Nephron progenitor cell (in vitro differentiated cells): ENCODE data around the gene LUZP2.

Experiments
- DNase-seq: peaks from one replicate; pipeline ENCODE4 v3.0.0; 2021
- H3K27ac Mint-ChIP-seq: 2 replicates; pipeline ENCODE4 v1.8.0; 2021; ENCODE audit warnings: mild to moderate bottlenecking, moderate library complexity, mixed read lengths
- H3K27me3 Mint-ChIP-seq: 2 replicates; pipeline ENCODE4 v1.8.0; 2021; ENCODE audit warnings: mild to moderate bottlenecking, low read depth, mixed read lengths; ENCODE audit not compliant: poor library complexity
- H3K36me3 Mint-ChIP-seq: 2 replicates; pipeline ENCODE4 v1.8.0; 2021; ENCODE audit warnings: low read depth, mixed read lengths
- H3K4me1 Mint-ChIP-seq: 2 replicates; pipeline ENCODE4 v1.8.0; 2021; ENCODE audit warnings: mixed read lengths
- H3K4me3 Mint-ChIP-seq: 2 replicates; pipeline ENCODE4 v1.8.0; 2021; ENCODE audit warnings: mild to moderate bottlenecking, moderate library complexity, mixed read lengths
- H3K9me3 Mint-ChIP-seq: 2 replicates; pipeline ENCODE4 v1.8.0; 2021; ENCODE audit warnings: mild to moderate bottlenecking, moderate library complexity, mixed read lengths
- CTCF ChIP-seq: fragments of 200-600 bp; sonication (generic); IDR thresholded peaks from 2 replicates; pipeline ENCODE4 v1.5.0; 2021; ENCODE audit warnings: antibody characterized with exemption

Gene LUZP2

DNA sequence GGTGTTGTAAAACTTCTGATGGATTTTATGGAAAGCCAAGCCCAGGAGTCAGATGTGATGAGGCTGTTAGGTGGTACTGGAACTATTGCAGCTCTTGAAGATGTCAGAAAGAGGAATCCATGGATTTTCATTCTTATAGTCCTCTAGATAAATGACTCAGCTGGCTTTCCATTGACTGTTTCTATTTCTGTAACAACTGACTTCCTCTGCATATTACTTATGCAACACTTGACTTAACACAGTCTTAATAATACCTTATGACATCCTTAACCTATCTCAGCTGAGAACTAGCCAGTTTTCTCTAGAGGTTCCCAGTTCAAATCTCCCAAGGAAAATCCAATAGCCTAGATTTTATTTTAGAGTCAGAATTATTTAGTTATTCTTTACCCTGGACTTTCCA is 263.8 kb downstream of the LUZP2 start:
- DNase-seq: no peak
- H3K4me1 Mint-ChIP-seq: no peaks in the 10 kb centered on the region
- H3K9me3 Mint-ChIP-seq: no peaks in the 10 kb centered on the region
- H3K27ac Mint-ChIP-seq: no peak overlapping the region
- H3K27me3 Mint-ChIP-seq: no peaks in the 10 kb centered on the region
- no peak overlapping the region for H3K4me3 Mint-ChIP-seq
- H3K36me3 Mint-ChIP-seq: no peaks in the 10 kb centered on the region
- no peak for TF ChIP-seq CTCF

DNA sequence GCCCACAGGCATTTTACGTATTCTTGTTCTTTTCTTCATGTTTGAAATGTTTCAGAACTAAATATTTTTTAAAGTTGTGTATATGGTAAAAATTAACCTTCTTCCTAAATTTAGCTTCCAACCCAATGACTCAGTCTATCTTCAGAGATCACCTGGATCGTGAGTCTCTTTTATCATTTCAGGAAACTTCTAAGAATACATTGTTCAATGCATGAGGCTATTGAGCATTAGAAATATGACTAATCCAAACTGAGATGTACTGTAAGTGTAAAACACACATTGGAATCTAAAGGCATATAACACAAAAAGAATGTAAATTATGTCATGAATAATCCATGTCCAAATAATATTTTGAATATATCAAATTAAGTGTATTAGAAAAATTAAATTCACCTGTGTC is 265.2 kb downstream of the LUZP2 start:
- no peaks in the 10 kb centered on the region for H3K27me3 Mint-ChIP-seq

DNA sequence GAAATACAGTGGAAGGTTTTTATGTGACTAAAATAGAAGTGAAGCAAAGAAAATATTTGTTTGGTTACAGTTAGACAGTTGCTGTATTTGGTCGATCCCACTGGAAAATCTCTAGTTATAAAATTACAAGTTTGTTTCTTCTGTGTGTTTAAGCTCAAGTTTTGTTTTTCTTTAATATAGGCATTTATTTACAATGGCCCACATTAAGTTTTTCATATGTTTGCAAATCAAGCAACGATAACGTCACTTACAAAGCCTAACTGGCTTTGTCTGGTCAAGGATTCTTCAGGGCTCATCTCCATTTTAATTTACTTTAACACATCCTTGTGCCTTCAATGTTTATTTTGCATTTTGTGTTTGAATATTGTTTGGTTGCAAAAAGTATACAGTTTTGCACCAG is 270.6 kb downstream of the LUZP2 start:
- Mint-ChIP-seq H3K27ac (no peak overlapping the region), H3K4me1 (no peaks in the 10 kb centered on the region), H3K4me3 (no peak overlapping the region), H3K36me3 (no peaks in the 10 kb centered on the region), H3K27me3 (no peaks in the 10 kb centered on the region), H3K9me3 (no peaks in the 10 kb centered on the region)
- no peak for DNase-seq
- no peak for TF ChIP-seq CTCF

More for the DNA sequence above, 265.2 kb downstream of the LUZP2 start:
- H3K36me3 Mint-ChIP-seq: no peaks in the 10 kb centered on the region
- no peak overlapping the region for H3K27ac Mint-ChIP-seq
- no peaks in the 10 kb centered on the region for H3K9me3 Mint-ChIP-seq
- no peaks in the 10 kb centered on the region for H3K4me1 Mint-ChIP-seq
- TF ChIP-seq CTCF: no peak
- no peak overlapping the region for H3K4me3 Mint-ChIP-seq
- DNase-seq: no peak

DNA sequence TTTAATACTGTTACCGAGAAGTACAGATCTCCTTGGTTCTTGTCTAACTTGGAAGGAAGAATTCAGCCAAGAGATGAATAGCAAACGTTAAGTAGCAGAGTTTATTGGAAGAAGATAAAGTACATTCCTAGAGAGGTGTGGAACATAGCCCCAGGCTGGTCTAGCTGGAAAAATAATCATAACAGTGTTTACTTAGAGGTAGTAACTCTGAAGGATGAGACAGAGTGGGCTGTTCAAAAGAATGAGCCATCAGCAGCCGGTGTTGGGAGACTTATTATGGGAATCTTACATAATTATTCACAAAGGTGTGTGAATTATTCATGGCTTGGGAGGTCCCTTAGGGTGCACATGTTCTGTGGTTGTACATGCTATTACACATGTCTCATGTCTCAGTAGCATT is 276.5 kb downstream of the LUZP2 start:
- no peak for TF ChIP-seq CTCF
- Mint-ChIP-seq H3K27me3 (no peaks in the 10 kb centered on the region), H3K9me3 (peaks cover 2% of the 10 kb centered on the region), H3K4me3 (no peak overlapping the region), H3K36me3 (no peaks in the 10 kb centered on the region), H3K4me1 (no peaks in the 10 kb centered on the region), H3K27ac (no peak overlapping the region)
- no peak for DNase-seq

DNA sequence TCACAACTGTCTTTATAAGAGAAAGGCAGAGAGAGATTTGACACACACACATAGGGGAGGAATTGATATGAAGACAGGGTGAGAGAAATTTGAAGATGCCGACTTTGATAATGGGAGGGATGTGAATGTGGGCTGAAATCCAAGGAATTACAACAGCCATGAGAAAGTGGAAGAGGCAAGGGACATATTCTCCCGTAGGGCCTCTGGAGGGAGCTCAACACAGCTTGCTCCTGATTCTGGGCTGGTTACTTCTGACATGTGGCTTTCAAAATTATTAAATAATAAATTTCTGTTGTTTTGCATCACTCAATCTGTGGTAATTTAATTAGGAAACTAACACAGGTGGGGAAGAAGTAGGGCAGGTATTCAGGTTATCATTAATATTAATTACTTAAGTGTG is 282.9 kb downstream of the LUZP2 start:
- no peak for DNase-seq
- TF ChIP-seq CTCF: peak; percentile 9
- H3K27ac Mint-ChIP-seq: no peak overlapping the region
- H3K9me3 Mint-ChIP-seq: no peaks in the 10 kb centered on the region
- H3K36me3 Mint-ChIP-seq: no peaks in the 10 kb centered on the region
- H3K4me3 Mint-ChIP-seq: no peak overlapping the region
- no peaks in the 10 kb centered on the region for H3K4me1 Mint-ChIP-seq
- H3K27me3 Mint-ChIP-seq: no peaks in the 10 kb centered on the region

- no peak for TF ChIP-seq CTCF
- Mint-ChIP-seq H3K27me3 (no peaks in the 10 kb centered on the region), H3K4me3 (no peak overlapping the region), H3K36me3 (no peaks in the 10 kb centered on the region), H3K4me1 (no peaks in the 10 kb centered on the region), H3K9me3 (no peaks in the 10 kb centered on the region), H3K27ac (no peak overlapping the region)
- no peak for DNase-seq
These were observed 284.4 kb downstream of the LUZP2 start for GRCh38 chr11:24781288-24781687.
